Measurements from ENCODE around the gene SRRM3.

The SRRM3 gene

DNA sequence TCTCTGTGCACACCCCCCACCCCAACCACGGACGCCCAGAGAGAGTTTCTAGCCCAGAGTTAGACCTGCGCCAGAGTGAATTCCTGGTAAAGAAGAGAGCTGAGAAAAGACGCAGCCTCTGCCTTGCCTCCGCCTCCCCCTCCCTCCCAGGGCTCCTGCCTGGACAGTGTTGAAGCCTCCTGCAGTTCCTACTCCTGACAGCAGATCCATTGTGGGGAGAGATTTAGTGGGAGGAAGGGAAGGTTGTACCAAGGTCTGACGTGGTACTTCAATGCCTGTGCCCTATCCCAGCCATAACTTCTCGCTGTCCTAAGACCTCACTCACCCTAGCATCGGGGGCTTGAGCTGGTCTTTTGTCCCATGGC lies 952 bp downstream of the SRRM3 start:
- Histone ChIP-seq H2AFZ (ENCODE audit: low read depth, low read length) (no peak overlapping the region), H3K27me3 (ENCODE audit: control insufficient read depth in 1 of 2, insufficient read depth in 1 of 2, low read length in 2 of 2) (peaks cover 30 to 48% of the 10 kb centered on the region in 2 experiments), H3K9ac (ENCODE audit: low read length) (no peak overlapping the region), H2BK15ac (ENCODE audit: low read depth, poor library complexity, severe bottlenecking) (no peak overlapping the region), H2BK12ac (ENCODE audit: low read length in 2 of 2) (no peak overlapping the region), H3K4ac (ENCODE audit: low read depth in 1 of 2, low read length in 2 of 2) (no peak overlapping the region), H4K8ac (ENCODE audit: low read length) (no peak overlapping the region), H2BK120ac (ENCODE audit: low read depth, low read length) (no peak overlapping the region), H3K4me1 (ENCODE audit: control insufficient read depth, insufficient read depth, low read depth, low read length) (peaks cover 5% of the 10 kb centered on the region), H4K91ac (ENCODE audit: low read length) (no peak overlapping the region), H3K18ac (ENCODE audit: low read depth in 1 of 2, low read length in 2 of 2) (no peak overlapping the region), H3K4me3 (ENCODE audit: insufficient read depth in 1 of 2, low read depth in 1 of 2, low read length in 2 of 2) (no peak overlapping the region), H3K4me2 (ENCODE audit: low read length, poor library complexity, severe bottlenecking) (no peak overlapping the region), H2BK5ac (ENCODE audit: low read depth, low read length, poor library complexity, severe bottlenecking) (no peak overlapping the region), H2AK5ac (ENCODE audit: low read length, severe bottlenecking) (no peak overlapping the region), H3K9me3 (ENCODE audit: control insufficient read depth, low read length) (no peaks in the 10 kb centered on the region), H3K23ac (ENCODE audit: low read length in 2 of 2) (no peak overlapping the region), H3K79me1 (replicated peaks; ENCODE audit: low read length, poor library complexity, severe bottlenecking) (no peaks in the 10 kb centered on the region), H3K27ac (ENCODE audit: low read length, poor library complexity, severe bottlenecking) (no peak overlapping the region), H3K14ac (ENCODE audit: low read length in 2 of 2) (no peak overlapping the region), H3K36me3 (ENCODE audit: control insufficient read depth in 1 of 2, insufficient read depth in 2 of 2, low read depth in 1 of 2, low read length in 2 of 2) (no peaks in the 10 kb centered on the region)
- no peak for DNase-seq
- 64% methylated on average over 3 of the region's 8 CpGs for WGBS

DNA sequence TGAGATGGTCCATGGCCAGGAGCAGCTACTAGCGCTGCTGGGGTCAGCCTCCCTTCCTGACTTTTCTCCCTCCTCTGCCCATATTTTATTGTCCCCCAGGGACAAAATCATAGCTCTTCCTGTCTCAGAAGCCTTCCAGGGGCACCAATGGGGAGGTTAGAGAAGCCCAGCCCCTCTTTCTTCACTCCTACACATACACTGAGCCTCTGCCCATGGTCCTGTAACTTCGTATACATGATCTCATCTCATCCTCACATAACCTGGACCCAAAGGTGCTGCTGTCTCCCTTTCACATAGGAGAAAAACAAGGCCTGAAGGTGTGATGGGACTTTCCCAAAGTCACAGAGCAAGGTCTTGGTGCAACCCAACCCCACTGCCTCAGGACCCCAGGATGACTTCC lies 2.5 kb downstream of the SRRM3 start:
- no peak overlapping the region for H3K4me2 ChIP-seq (ENCODE audit: low read length, poor library complexity, severe bottlenecking)
- no peak overlapping the region for H4K8ac ChIP-seq (ENCODE audit: low read length)
- no peak overlapping the region for H3K4ac ChIP-seq (ENCODE audit: low read depth in 1 of 2, low read length in 2 of 2)
- H3K18ac ChIP-seq (ENCODE audit: low read depth in 1 of 2, low read length in 2 of 2): no peak overlapping the region
- no peaks in the 10 kb centered on the region for H3K9me3 ChIP-seq (ENCODE audit: control insufficient read depth, low read length)
- DNase-seq: no peak
- H3K14ac ChIP-seq (ENCODE audit: low read length in 2 of 2): no peak overlapping the region
- no peak overlapping the region for H3K4me3 ChIP-seq (ENCODE audit: insufficient read depth in 1 of 2, low read depth in 1 of 2, low read length in 2 of 2)
- no peak overlapping the region for H2AFZ ChIP-seq (ENCODE audit: low read depth, low read length)
- 71% methylated on average over 2 of the region's 2 CpGs for whole genome bisulfite sequencing
- H3K27ac ChIP-seq (ENCODE audit: low read length, poor library complexity, severe bottlenecking): no peak overlapping the region
- no peak overlapping the region for H2AK5ac ChIP-seq (ENCODE audit: low read length, severe bottlenecking)
- H2BK5ac ChIP-seq (ENCODE audit: low read depth, low read length, poor library complexity, severe bottlenecking): no peak overlapping the region
- peaks cover 5% of the 10 kb centered on the region for H3K4me1 ChIP-seq (ENCODE audit: control insufficient read depth, insufficient read depth, low read depth, low read length)
- H2BK15ac ChIP-seq (ENCODE audit: low read depth, poor library complexity, severe bottlenecking): no peak overlapping the region
- H2BK120ac ChIP-seq (ENCODE audit: low read depth, low read length): no peak overlapping the region
- no peak overlapping the region for H3K9ac ChIP-seq (ENCODE audit: low read length)
- H3K79me1 ChIP-seq (replicated peaks; ENCODE audit: low read length, poor library complexity, severe bottlenecking): no peaks in the 10 kb centered on the region
- no peaks in the 10 kb centered on the region for H3K36me3 ChIP-seq (ENCODE audit: control insufficient read depth in 1 of 2, insufficient read depth in 2 of 2, low read depth in 1 of 2, low read length in 2 of 2)
- H3K27me3 ChIP-seq (ENCODE audit: control insufficient read depth in 1 of 2, insufficient read depth in 1 of 2, low read length in 2 of 2): peaks cover 34 to 60% of the 10 kb centered on the region in 2 experiments
- H2BK12ac ChIP-seq (ENCODE audit: low read length in 2 of 2): no peak overlapping the region
- H4K91ac ChIP-seq (ENCODE audit: low read length): no peak overlapping the region
- H3K23ac ChIP-seq (ENCODE audit: low read length in 2 of 2): no peak overlapping the region

DNA sequence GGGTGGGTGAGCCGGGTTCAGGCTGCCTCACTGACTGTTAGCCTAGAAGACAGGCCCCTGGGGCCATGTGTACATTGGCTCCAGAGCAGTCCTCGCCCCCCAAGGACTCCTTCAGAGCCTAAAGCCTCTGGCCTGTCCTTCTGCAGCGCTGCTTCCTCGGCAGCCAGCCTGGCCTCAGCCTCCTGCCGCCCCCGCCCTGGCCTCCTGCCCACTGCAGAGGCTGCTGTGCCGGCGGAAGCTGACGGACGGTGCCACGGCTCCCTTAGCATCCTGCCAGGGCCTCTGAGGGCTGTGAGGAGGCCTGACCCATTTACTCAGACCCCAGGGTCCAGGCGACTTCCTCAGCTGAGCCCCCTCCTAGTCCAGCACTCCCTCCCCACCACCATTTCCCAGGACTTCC lies 4.9 kb downstream of the SRRM3 start:
- H3K4me1 ChIP-seq (ENCODE audit: control insufficient read depth, insufficient read depth, low read depth, low read length): peaks cover 5% of the 10 kb centered on the region
- no peak for DNase-seq
- H2AK5ac ChIP-seq (ENCODE audit: low read length, severe bottlenecking): no peak overlapping the region
- no peak overlapping the region for H3K27ac ChIP-seq (ENCODE audit: low read length, poor library complexity, severe bottlenecking)
- H2BK5ac ChIP-seq (ENCODE audit: low read depth, low read length, poor library complexity, severe bottlenecking): no peak overlapping the region
- no peak overlapping the region for H3K14ac ChIP-seq (ENCODE audit: low read length in 2 of 2)
- H3K4me2 ChIP-seq (ENCODE audit: low read length, poor library complexity, severe bottlenecking): no peak overlapping the region
- H3K79me1 ChIP-seq (replicated peaks; ENCODE audit: low read length, poor library complexity, severe bottlenecking): no peaks in the 10 kb centered on the region
- no peaks in the 10 kb centered on the region for H3K36me3 ChIP-seq (ENCODE audit: control insufficient read depth in 1 of 2, insufficient read depth in 2 of 2, low read depth in 1 of 2, low read length in 2 of 2)
- H3K18ac ChIP-seq (ENCODE audit: low read depth in 1 of 2, low read length in 2 of 2): no peak overlapping the region
- H2BK15ac ChIP-seq (ENCODE audit: low read depth, poor library complexity, severe bottlenecking): peak overlapping the region; percentile 26
- H3K4me3 ChIP-seq (ENCODE audit: insufficient read depth in 1 of 2, low read depth in 1 of 2, low read length in 2 of 2): no peak overlapping the region
- H4K91ac ChIP-seq (ENCODE audit: low read length): no peak overlapping the region
- no peaks in the 10 kb centered on the region for H3K9me3 ChIP-seq (ENCODE audit: control insufficient read depth, low read length)
- H3K4ac ChIP-seq (ENCODE audit: low read depth in 1 of 2, low read length in 2 of 2): no peak overlapping the region
- H3K23ac ChIP-seq (ENCODE audit: low read length in 2 of 2): no peak overlapping the region
- H2BK12ac ChIP-seq (ENCODE audit: low read length in 2 of 2): no peak overlapping the region
- H4K8ac ChIP-seq (ENCODE audit: low read length): no peak overlapping the region
- H3K27me3 ChIP-seq (ENCODE audit: control insufficient read depth in 1 of 2, insufficient read depth in 1 of 2, low read length in 2 of 2): peaks cover 42 to 66% of the 10 kb centered on the region in 2 experiments
- no peak overlapping the region for H2AFZ ChIP-seq (ENCODE audit: low read depth, low read length)
- H2BK120ac ChIP-seq (ENCODE audit: low read depth, low read length): no peak overlapping the region
- H3K9ac ChIP-seq (ENCODE audit: low read length): no peak overlapping the region
- 69% methylated on average over 12 of the region's 12 CpGs for WGBS

GRCh38 chr7:76209310-76209709 lies 7.6 kb downstream of the SRRM3 start:
- 21% methylated on average over 1 of the region's 1 CpG for WGBS
- no peaks in the 10 kb centered on the region for H3K9me3 ChIP-seq (ENCODE audit: control insufficient read depth, low read length)
- H3K4me3 ChIP-seq (ENCODE audit: insufficient read depth in 1 of 2, low read depth in 1 of 2, low read length in 2 of 2): no peak overlapping the region

More at GRCh38 chr7:76209310-76209709, 7.6 kb downstream of the SRRM3 start:
- Histone ChIP-seq H3K4me2 (ENCODE audit: low read length, poor library complexity, severe bottlenecking) (no peak overlapping the region), H3K4me1 (ENCODE audit: control insufficient read depth, insufficient read depth, low read depth, low read length) (peaks cover 2% of the 10 kb centered on the region), H3K9ac (ENCODE audit: low read length) (no peak overlapping the region), H3K79me1 (replicated peaks; ENCODE audit: low read length, poor library complexity, severe bottlenecking) (no peaks in the 10 kb centered on the region), H3K4ac (ENCODE audit: low read depth in 1 of 2, low read length in 2 of 2) (no peak overlapping the region), H4K91ac (ENCODE audit: low read length) (no peak overlapping the region), H2AFZ (ENCODE audit: low read depth, low read length) (no peak overlapping the region), H4K8ac (ENCODE audit: low read length) (no peak overlapping the region), H3K18ac (ENCODE audit: low read depth in 1 of 2, low read length in 2 of 2) (no peak overlapping the region), H2BK120ac (ENCODE audit: low read depth, low read length) (no peak overlapping the region), H3K23ac (ENCODE audit: low read length in 2 of 2) (no peak overlapping the region), H3K36me3 (ENCODE audit: control insufficient read depth in 1 of 2, insufficient read depth in 2 of 2, low read depth in 1 of 2, low read length in 2 of 2) (no peaks in the 10 kb centered on the region), H2BK15ac (ENCODE audit: low read depth, poor library complexity, severe bottlenecking) (no peak overlapping the region), H3K27ac (ENCODE audit: low read length, poor library complexity, severe bottlenecking) (no peak overlapping the region), H2AK5ac (ENCODE audit: low read length, severe bottlenecking) (no peak overlapping the region), H3K27me3 (ENCODE audit: control insufficient read depth in 1 of 2, insufficient read depth in 1 of 2, low read length in 2 of 2) (peaks cover 41 to 58% of the 10 kb centered on the region in 2 experiments), H2BK12ac (ENCODE audit: low read length in 2 of 2) (no peak overlapping the region), H2BK5ac (ENCODE audit: low read depth, low read length, poor library complexity, severe bottlenecking) (no peak overlapping the region), H3K14ac (ENCODE audit: low read length in 2 of 2) (no peak overlapping the region)
- no peak for DNase-seq

Data from mesenchymal stem cell (in vitro differentiated cells and primary cell).